Ascending aorta (tissue), 2 donors: Measurements from ENCODE around the gene GPR107. TPM values are rescaled to one million over a fixed set of nuclear protein-coding genes. Genes with fewer than 3 reads are reported as not detected.

ENCODE experiments used
- DNase-seq, 2 donors: peaks; one replicate each; pipeline ENCODE4 v3.0.0-alpha.2; 2019; ENCODE audit warnings: low spot score in 2 of 2
- H3K27ac ChIP-seq, 2 donors: fragments of 200-600 bp; sonication (generic); one replicate each; pipeline ENCODE4 v1.5.1; 2016 to 2017; ENCODE audit warnings: mild to moderate bottlenecking in 1 of 2
- H3K27me3 ChIP-seq: fragments of 200-600 bp; sonication (generic); one replicate; pipeline ENCODE4 v1.5.1; 2017
- H3K36me3 ChIP-seq, 2 donors: fragments of 200-600 bp; sonication (generic); one replicate each; pipeline ENCODE4 v1.5.1; 2016
- H3K4me1 ChIP-seq, 2 donors: fragments of 200-600 bp; sonication (generic); one replicate each; pipeline ENCODE4 v1.5.1; 2016 to 2017; ENCODE audit warnings: mild to moderate bottlenecking in 1 of 2
- H3K4me3 ChIP-seq, 2 donors: fragments of 200-600 bp; sonication (generic); one replicate each; pipeline ENCODE4 v1.5.1; 2016 to 2017; ENCODE audit warnings: mild to moderate bottlenecking in 1 of 2
- H3K9me3 ChIP-seq, 2 donors: fragments of 200-600 bp; sonication (generic); one replicate each; pipeline ENCODE4 v1.5.1; 2016
- CTCF ChIP-seq, 3 experiments: fragments of 200-600 bp in 2 of 3; fragments of 450-650 bp in 1 of 3; sonication (generic) in 2 of 3; IDR thresholded peaks; one replicate each; pipeline ENCODE4 v1.5.1; 2016 to 2019; ENCODE audit warnings: antibody characterized with exemption in 3 of 3, mild to moderate bottlenecking in 1 of 3, moderate library complexity in 1 of 3
- intact Hi-C: fragments of 100-400 bp; cut with DNase I; formaldehyde crosslinking; loops from one replicate; pipeline ENCODE4 v1.15.1; 2023
- total RNA-seq: library from RNA; depleted of rRNA; stranded (reverse); fragments of >200 nt; gene quantifications from one replicate; pipeline ENCODE4 v1.1.0, GENCODE V29; 2016

GPR107 gene
- total RNA-seq, 1 donor from 2014 or later: 37.4 TPM

DNA sequence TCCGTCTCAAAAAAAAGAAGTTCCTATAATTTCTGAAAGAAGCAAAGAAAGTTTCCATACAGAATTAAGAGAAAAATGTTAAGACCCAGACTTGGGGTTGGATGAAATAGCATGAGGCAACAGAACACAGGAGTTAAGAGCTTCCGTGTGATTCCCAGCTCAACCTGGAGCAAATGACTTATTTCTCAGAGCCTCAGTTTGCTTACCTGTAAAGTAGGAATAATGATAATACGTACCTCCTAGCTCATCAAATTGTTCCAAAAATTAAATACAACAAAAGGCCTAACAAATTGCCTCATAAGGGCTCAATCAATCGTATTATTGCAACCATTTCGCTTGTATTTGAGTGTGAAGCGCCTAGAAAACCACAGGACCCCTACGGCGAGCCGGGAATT, 600 bp upstream of the GPR107 start:
- Histone ChIP-seq H3K27me3 (no peaks in the 10 kb centered on the region), H3K4me1 (peaks cover 0 to 23% of the 10 kb centered on the region in 2 donors), H3K9me3 (no peaks in the 10 kb centered on the region), H3K4me3 (peak overlapping the region; percentile 83 to 92), H3K36me3 (peaks cover 1 to 2% of the 10 kb centered on the region in 2 donors), H3K27ac (peak overlapping the region; percentile 88 to 92)
- no peak for TF ChIP-seq CTCF (IDR thresholded peaks at IDR 0.05)
- no peak for DNase-seq
- intact Hi-C loops: no loop called here

DNA sequence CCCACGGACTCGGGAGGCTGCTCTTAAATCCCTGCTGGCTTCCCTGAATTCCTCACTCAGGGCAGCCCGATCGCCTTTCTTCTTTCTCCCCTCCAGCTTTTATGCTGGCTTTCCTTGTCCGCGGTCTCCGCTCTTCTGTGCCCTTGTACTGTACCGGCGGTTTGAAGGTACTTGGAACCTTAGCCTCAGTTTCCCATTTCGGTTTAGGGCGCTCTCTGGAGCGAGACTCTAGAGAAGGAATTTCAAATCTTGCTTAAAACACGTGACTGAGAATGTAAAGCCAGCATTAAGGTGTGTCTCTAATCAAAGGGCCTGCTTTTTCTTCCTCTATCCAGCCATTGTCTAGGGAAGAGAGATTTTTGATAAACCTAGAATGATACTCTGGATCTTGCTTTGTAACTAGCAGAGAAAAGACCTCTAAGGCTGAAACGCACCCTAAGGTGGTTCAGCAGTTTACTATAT, 650 bp downstream of the GPR107 start:
- H3K36me3 ChIP-seq: peaks cover 8 to 14% of the 10 kb centered on the region in 2 donors
- peak overlapping the region; percentile 88 to 92 for H3K27ac ChIP-seq
- no peaks in the 10 kb centered on the region for H3K27me3 ChIP-seq
- intact Hi-C loops: no loop called here
- H3K4me1 ChIP-seq: peaks cover 0 to 23% of the 10 kb centered on the region in 2 donors
- H3K9me3 ChIP-seq: no peaks in the 10 kb centered on the region
- H3K4me3 ChIP-seq: peak overlapping the region; percentile 83 to 92
- no peak for DNase-seq
- no peak for TF ChIP-seq CTCF (IDR thresholded peaks at IDR 0.05)

DNA sequence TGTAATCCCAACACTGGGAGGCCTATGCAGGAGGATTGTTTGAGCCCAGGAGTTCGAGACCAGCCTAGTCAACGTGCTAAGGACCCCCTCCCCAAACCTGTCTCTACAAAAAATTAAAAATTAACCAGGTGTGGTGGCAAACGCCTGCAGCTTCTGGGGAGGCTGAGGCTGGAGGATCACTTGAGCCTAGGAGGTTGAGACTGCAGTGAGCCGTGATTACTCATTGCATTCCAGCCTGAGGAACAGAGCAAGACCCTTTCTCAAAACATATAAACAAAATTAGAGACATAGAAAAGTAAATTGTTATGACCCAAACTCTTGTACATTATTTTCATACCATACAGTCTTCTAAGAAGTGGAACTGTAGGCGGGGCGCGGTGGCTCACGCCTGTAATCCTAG, 1.1 kb downstream of the GPR107 start:
- intact Hi-C loops: no loop called here
- Histone ChIP-seq H3K36me3 (peaks cover 8 to 14% of the 10 kb centered on the region in 2 donors), H3K4me3 (peak overlapping the region; percentile 83 to 92), H3K27ac (peak overlapping the region; percentile 88 to 92), H3K9me3 (no peaks in the 10 kb centered on the region), H3K4me1 (peaks cover 0 to 23% of the 10 kb centered on the region in 2 donors), H3K27me3 (no peaks in the 10 kb centered on the region)
- no peak for DNase-seq
- no peak for TF ChIP-seq CTCF (IDR thresholded peaks at IDR 0.05)

DNA sequence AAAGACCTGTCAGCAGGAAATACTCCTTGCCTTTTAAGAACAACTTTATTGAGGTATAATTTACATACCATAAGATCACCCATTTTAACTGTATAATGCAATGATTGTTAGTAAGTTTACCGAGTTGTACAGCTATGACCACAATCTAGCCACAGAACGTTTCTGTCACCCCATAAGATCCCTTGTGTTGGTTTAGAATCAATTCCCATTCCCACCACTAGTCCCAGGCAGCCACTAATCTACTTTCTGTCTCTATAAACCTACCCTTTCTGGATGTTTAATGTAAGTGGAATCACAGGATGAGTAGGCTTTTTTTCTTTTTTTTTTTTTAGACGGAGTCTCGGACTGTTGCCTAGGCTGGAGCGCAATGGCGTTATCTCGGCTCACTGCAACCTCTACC, 4.4 kb downstream of the GPR107 start:
- Histone ChIP-seq H3K27ac (no peak overlapping the region), H3K27me3 (no peaks in the 10 kb centered on the region), H3K9me3 (no peaks in the 10 kb centered on the region), H3K36me3 (peaks cover 8 to 14% of the 10 kb centered on the region in 2 donors), H3K4me3 (no peak overlapping the region), H3K4me1 (peaks cover 0 to 8% of the 10 kb centered on the region in 2 donors)
- DNase-seq: no peak
- no peak for TF ChIP-seq CTCF (IDR thresholded peaks at IDR 0.05)
- intact Hi-C loops: no loop called here

- no peak for TF ChIP-seq CTCF (IDR thresholded peaks at IDR 0.05)
- Histone ChIP-seq H3K9me3 (no peaks in the 10 kb centered on the region), H3K36me3 (peaks cover 8 to 14% of the 10 kb centered on the region in 2 donors), H3K27me3 (no peaks in the 10 kb centered on the region), H3K4me3 (no peak overlapping the region), H3K27ac (no peak overlapping the region), H3K4me1 (peaks cover 0 to 8% of the 10 kb centered on the region in 2 donors)
- no peak for DNase-seq
- intact Hi-C loops: no loop called here
Observed at GRCh38 chr9:130058887-130059286, 5.2 kb downstream of the GPR107 start.

DNA sequence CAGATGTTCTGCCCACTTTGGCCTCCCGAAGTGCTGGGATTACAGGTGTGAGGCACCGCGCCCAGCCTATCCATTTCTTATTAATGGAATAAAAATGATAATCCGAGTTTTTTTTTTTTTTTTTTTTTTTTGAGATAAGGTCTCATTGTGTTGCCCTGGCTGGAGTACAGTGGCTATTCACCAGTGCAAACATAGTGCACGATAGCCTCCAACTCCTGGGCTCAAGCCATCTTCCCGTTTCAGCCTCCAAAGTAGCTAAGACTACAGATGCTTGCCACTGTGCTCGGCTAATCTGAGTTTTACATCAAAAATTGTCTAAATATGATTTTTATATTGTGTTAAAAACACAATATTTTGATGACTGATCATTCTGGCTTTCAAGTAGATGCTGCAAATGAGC, 6.6 kb downstream of the GPR107 start:
- no peak for TF ChIP-seq CTCF (IDR thresholded peaks at IDR 0.05)
- no peak for DNase-seq
- Histone ChIP-seq H3K27me3 (no peaks in the 10 kb centered on the region), H3K4me1 (peaks cover 0 to 3% of the 10 kb centered on the region in 2 donors), H3K36me3 (peaks cover 8 to 14% of the 10 kb centered on the region in 2 donors), H3K9me3 (no peaks in the 10 kb centered on the region), H3K27ac (no peak overlapping the region), H3K4me3 (no peak overlapping the region)
- intact Hi-C loops: no loop called here
